ENCODE measurements around the gene F8A2.
"Not testable (repeated sequence)": the region's sequence is repeated elsewhere in the genome, so short reads cannot be mapped to it uniquely, and the experiment has no call there.

DNA sequence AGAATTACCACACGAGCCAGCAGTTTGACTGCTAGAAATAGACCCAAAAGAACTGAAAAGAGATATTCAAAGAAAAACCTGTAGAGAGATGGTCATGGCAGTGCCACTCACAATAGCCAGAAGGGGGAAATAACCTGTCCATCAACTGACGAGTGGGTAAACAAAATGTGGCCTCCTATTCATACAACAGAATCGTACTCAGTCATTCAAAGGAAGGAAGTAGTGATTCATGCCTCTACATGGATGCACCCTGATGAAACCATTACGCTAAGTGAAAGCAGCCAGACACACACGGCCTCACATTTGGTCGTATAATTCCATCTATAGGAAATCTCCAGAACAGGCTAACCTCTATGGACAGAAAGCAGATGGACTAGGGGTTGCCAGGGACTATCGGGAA, 2.1 kb upstream of the F8A2 start:
- TF ChIP-seq MAFK (IDR thresholded peaks at IDR 0.05; ENCODE audit: partially characterized antibody); MAZ (IDR thresholded peaks at IDR 0.05; ENCODE audit: borderline replicate concordance, low read depth, low read length): not testable (repeated sequence)
- TF ChIP-seq, protein P1, sequence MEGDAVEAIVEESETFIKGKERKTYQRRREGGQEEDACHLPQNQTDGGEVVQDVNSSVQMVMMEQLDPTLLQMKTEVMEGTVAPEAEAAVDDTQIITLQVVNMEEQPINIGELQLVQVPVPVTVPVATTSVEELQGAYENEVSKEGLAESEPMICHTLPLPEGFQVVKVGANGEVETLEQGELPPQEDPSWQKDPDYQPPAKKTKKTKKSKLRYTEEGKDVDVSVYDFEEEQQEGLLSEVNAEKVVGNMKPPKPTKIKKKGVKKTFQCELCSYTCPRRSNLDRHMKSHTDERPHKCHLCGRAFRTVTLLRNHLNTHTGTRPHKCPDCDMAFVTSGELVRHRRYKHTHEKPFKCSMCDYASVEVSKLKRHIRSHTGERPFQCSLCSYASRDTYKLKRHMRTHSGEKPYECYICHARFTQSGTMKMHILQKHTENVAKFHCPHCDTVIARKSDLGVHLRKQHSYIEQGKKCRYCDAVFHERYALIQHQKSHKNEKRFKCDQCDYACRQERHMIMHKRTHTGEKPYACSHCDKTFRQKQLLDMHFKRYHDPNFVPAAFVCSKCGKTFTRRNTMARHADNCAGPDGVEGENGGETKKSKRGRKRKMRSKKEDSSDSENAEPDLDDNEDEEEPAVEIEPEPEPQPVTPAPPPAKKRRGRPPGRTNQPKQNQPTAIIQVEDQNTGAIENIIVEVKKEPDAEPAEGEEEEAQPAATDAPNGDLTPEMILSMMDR (IDR thresholded peaks at IDR 0.05), result not testable (repeated sequence)
- TF ChIP-seq, protein P2, sequence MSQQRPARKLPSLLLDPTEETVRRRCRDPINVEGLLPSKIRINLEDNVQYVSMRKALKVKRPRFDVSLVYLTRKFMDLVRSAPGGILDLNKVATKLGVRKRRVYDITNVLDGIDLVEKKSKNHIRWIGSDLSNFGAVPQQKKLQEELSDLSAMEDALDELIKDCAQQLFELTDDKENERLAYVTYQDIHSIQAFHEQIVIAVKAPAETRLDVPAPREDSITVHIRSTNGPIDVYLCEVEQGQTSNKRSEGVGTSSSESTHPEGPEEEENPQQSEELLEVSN (IDR thresholded peaks at IDR 0.05; ENCODE audit: borderline replicate concordance, low read depth), result not testable (repeated sequence)
- TF ChIP-seq, protein P3, sequence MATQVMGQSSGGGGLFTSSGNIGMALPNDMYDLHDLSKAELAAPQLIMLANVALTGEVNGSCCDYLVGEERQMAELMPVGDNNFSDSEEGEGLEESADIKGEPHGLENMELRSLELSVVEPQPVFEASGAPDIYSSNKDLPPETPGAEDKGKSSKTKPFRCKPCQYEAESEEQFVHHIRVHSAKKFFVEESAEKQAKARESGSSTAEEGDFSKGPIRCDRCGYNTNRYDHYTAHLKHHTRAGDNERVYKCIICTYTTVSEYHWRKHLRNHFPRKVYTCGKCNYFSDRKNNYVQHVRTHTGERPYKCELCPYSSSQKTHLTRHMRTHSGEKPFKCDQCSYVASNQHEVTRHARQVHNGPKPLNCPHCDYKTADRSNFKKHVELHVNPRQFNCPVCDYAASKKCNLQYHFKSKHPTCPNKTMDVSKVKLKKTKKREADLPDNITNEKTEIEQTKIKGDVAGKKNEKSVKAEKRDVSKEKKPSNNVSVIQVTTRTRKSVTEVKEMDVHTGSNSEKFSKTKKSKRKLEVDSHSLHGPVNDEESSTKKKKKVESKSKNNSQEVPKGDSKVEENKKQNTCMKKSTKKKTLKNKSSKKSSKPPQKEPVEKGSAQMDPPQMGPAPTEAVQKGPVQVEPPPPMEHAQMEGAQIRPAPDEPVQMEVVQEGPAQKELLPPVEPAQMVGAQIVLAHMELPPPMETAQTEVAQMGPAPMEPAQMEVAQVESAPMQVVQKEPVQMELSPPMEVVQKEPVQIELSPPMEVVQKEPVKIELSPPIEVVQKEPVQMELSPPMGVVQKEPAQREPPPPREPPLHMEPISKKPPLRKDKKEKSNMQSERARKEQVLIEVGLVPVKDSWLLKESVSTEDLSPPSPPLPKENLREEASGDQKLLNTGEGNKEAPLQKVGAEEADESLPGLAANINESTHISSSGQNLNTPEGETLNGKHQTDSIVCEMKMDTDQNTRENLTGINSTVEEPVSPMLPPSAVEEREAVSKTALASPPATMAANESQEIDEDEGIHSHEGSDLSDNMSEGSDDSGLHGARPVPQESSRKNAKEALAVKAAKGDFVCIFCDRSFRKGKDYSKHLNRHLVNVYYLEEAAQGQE (IDR thresholded peaks at IDR 0.05), result not testable (repeated sequence)
- TF ChIP-seq, protein P4, sequence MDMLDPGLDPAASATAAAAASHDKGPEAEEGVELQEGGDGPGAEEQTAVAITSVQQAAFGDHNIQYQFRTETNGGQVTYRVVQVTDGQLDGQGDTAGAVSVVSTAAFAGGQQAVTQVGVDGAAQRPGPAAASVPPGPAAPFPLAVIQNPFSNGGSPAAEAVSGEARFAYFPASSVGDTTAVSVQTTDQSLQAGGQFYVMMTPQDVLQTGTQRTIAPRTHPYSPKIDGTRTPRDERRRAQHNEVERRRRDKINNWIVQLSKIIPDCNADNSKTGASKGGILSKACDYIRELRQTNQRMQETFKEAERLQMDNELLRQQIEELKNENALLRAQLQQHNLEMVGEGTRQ (IDR thresholded peaks at IDR 0.05), result not testable (repeated sequence)
